VCaP (cell line): Measurements from ENCODE around the gene DEAF1.

Experiments used
- H3K27ac ChIP-seq: fragments of 450-650 bp; 2 replicates; pipeline ENCODE4 v1.5.1; 2017
- TF ChIP-seq, protein P1 (sequence below): fragments of 450-650 bp; conservative IDR thresholded peaks from 2 replicates; pipeline ENCODE4 v1.5.1; 2017; ENCODE audit warnings: mild to moderate bottlenecking, moderate library complexity

The DEAF1 gene

DNA sequence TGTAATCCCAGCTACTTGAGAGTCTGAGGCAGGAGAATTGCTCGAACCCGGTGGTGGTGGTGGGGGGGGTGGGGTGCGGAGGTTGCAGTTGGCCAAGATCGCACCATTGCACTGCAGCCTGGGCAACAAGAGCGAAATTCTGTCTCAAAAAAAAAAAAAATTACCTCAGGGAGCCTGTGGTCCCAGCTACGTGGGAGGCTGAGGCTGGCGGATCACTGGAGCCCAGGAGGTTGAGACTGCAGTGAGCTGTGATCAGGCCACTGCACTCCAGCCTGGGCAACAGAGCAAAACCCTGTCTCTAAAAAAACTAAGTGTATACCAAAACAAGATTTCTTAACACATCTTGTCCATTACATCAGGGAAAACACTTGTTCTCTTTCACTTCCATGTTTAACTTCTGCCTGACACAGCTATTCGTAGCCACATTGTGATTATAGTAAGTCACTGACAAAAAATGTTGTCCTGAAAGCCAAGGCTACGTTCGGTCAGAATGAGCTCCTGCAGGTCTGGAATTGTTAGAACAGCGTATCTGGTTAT is 2.0 kb upstream of the DEAF1 start:
- TF ChIP-seq, protein P1, sequence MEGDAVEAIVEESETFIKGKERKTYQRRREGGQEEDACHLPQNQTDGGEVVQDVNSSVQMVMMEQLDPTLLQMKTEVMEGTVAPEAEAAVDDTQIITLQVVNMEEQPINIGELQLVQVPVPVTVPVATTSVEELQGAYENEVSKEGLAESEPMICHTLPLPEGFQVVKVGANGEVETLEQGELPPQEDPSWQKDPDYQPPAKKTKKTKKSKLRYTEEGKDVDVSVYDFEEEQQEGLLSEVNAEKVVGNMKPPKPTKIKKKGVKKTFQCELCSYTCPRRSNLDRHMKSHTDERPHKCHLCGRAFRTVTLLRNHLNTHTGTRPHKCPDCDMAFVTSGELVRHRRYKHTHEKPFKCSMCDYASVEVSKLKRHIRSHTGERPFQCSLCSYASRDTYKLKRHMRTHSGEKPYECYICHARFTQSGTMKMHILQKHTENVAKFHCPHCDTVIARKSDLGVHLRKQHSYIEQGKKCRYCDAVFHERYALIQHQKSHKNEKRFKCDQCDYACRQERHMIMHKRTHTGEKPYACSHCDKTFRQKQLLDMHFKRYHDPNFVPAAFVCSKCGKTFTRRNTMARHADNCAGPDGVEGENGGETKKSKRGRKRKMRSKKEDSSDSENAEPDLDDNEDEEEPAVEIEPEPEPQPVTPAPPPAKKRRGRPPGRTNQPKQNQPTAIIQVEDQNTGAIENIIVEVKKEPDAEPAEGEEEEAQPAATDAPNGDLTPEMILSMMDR = no peak
- peak overlapping the region; percentile 99 for H3K27ac ChIP-seq

DNA sequence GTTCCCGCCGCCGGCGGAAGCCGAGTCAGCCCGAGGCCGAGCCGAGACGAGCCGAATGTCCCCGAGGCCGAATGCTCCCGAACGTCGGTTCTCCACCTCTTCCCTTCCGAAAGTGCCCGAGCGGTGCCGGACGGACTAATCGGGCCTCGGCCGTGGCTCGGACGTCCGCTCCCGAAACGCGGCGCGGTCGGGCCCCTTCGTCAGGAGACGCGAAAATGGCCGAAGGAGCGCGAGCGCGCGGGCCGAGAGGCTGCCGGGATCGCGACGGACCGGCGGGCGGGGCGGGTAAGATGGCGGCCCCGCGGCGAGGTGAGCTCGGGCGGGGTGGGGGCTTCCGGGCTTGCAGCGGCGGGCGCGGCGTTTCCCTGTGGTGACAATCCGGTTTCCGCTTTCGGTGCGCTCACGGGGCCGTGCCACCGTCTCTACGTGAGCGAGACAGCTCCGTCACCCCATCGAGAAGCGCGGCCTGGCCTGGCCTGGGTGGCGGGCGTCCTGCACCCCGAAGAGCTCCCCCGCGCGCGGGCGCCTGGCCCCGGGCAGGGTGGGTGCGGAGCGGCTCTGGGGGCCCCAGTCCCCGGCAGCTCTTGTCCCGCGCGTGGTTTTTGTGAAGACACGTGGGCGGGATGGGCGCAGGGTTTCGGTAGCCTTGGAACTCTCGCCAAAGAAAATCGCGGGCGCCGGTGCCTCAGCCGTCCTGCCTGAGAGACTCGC is 671 bp upstream of the DEAF1 start, which contains the start of gene TMEM80:
Gene TMEM80 (plus strand): TSS at position 279 of the 711 bp plus-strand sequence. CDS start 12 bp downstream, at position 291.
- TF ChIP-seq, protein P1 = no peak
- peak within 1 kb of the TSS; percentile 99 for H3K27ac ChIP-seq

DNA sequence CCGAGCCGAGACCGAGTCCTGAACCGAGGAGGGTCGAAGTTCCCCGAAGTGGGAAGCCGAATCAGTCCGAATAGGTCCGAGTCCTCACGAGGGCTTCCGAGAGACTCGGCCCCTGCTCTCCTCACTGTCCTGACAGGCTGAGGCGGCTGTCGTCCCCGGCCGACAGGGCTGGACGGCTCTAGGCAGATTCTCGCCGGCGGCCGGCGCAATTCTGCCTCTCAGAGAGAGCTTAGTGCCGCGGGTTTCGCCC is 191 bp upstream of the DEAF1 start:
- peak overlapping the region; percentile 99 for H3K27ac ChIP-seq
- TF ChIP-seq, protein P1 = no peak

DNA sequence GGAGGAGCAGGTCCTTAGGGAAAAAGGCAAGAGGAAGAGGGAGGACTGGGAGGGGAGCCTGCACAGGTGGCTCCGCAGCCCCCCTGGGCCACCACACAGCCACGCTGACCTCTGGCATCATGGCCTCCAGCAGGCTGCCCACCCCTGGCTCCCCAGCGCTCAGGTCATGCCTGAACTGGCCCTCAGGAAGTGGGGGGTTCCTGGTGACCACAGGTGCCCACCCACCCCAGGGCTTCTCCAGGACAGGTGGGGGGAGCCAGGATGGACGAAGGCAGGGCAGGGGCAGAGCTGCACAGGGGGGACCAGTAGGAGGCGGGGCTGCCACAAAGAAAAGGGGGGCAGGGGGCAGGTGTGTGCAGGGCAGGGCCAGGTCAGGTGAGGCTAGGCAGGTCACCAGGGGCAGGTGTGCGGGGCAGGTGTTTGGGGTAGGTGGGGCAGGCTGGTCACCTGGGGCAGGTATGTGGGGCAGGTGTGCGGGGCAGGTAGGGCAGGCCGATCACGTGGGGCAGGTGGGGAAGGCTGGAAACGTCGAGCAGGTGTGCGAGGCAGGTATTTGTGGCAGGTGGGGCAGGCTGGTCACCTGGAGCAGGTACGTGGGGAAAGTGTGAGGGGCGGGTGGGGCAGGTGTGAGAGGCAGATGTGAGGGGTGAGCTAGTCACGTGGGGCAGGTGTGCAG is 997 bp downstream of the DEAF1 start:
- H3K27ac ChIP-seq = peak overlapping the region; percentile 99
- TF ChIP-seq, protein P1 = no peak

DNA sequence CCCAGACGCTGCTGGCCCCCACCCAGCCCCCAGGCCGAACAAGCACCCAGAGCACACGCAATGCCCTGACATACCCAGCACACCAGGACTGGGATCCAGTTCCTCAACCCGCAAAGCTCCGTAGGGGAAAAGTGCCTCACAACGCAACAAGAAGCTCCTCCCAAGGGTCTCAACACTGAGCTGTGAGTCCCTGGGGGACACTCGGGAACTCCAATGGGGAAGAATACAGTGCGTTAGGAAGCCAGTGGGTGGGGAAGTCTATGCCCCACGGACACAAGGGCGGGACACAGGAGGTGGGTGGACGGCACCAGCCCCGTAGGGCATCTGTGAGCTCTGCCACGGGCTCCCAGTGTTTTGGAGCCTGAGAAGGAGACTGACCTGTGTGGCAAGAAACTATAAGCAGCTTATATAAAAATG is 1.6 kb downstream of the DEAF1 start:
- TF ChIP-seq, protein P1 = no peak
- H3K27ac ChIP-seq = peak overlapping the region; percentile 99; the same call in 1 of the 2 replicates

DNA sequence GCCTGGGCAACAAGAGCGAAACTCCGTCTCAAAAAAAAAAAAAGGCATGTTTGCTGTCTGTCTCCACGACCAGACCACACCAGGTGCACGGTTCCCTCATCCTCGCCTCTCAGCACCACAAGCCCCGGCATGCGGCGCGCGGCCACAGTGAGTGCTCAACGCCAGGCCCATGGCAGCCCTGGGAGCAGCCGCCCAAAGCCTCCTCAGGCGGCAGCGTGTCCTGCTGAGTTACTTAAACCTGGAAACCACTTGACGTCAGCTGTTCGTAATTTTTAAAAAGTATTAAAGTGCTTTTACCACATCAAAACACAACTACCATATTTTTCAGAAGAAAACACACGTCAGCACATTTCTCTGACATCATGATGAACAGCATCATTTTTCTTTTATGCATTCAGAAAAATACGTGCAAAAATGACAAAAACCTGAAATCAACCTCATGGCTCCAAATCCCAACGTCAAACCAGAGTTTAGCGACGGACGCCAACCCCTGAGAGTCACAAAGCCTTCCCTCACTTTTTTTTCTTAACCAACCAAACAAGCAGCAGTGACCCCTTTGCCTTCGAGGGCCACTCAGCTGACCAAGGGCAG is 2.1 kb downstream of the DEAF1 start:
- peak overlapping the region; percentile 99; the same call in 1 of the 2 replicates for H3K27ac ChIP-seq
- TF ChIP-seq, protein P1 = no peak
